HG03095 (cell line): ENCODE results near the gene GLB1L3.
A peak's percentile ranks its signal among the peaks of the same experiment; 100 is the strongest.
"Not testable (repeated sequence)": the region's sequence is repeated elsewhere in the genome, so short reads cannot be mapped to it uniquely, and the experiment has no call there.

Experiments used
- ATAC-seq: cut with Tn5 transposase; IDR thresholded peaks from one replicate; pipeline ENCODE4 v1.9.1; 2021; ENCODE audit warnings: moderate library complexity; ENCODE audit not compliant: unreplicated experiment

GLB1L3 gene

GRCh38 chr11:134250246-134250645 is 25.9 kb upstream of the GLB1L3 start:
- no peak for ATAC-seq

DNA sequence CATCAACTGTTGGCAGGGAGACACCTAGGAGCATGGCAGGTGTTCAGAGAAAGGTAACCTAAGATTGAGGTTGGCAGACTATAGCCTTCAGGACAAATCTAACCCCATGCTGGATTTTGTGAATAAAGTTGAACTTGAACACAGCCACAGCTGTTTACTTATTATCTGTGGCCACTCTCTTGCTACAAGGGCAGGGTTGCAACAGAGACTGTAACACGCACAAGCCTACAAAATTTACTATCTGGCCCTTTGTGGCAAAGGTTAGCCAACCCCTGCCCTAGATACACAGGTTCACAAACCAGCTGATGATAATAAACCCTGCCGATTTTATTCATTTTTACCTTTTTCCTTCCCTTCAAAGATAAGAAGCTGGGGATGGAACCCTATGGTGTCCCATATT is 25.5 kb upstream of the GLB1L3 start:
- ATAC-seq: no peak

GRCh38 chr11:134252346-134253187 is 23.6 kb upstream of the GLB1L3 start:
- ATAC-seq: peak; percentile 20

GRCh38 chr11:134253188-134253993 is 22.8 kb upstream of the GLB1L3 start, which contains the start of the genes ACAD8 and THYN1:
Gene ACAD8, plus strand, starts transcription at chr11:134253568. Its CDS starts 33 bp downstream, at chr11:134253601.
Gene THYN1, minus strand, starts transcription at chr11:134253352. Its CDS starts 470 bp downstream, at chr11:134252882.
- ATAC-seq: peak; percentile 98

GRCh38 chr11:134254433-134255183 is 21.6 kb upstream of the GLB1L3 start:
- no peak for ATAC-seq

DNA sequence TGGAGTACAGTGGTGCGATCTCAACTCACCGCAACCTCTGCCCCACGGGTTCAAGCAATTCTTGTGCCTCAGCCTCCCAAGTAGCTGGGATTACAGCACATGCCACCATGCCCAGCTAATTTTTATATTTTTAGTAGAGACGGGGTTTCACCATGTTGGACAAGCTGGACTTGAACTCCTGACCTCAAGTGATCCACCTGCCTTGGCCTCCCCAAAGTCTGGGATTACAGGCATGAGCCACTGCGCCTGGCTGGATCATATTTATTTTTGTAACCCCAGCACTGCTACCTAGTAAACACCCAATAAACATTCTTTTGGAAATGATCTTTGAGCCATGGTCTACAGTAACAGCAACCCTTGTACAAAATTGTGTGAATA is 21.0 kb upstream of the GLB1L3 start:
- not testable (repeated sequence) for ATAC-seq

DNA sequence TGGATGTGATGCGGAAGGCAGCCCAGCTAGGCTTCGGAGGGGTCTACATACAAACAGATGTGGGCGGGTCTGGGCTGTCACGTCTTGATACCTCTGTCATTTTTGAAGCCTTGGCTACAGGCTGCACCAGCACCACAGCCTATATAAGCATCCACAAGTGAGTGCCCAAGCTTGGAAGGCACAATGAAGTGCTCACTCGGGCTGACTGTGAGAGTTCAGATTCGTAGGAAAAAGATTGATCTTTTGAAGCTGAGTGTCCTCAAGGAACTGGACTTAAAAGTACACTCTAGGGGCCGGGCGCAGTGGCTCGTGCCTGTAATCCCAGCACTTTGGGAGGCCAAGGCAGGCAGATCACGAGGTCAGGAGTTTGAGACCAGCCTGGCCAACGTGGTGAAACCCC is 19.1 kb upstream of the GLB1L3 start:
- ATAC-seq: no peak

DNA sequence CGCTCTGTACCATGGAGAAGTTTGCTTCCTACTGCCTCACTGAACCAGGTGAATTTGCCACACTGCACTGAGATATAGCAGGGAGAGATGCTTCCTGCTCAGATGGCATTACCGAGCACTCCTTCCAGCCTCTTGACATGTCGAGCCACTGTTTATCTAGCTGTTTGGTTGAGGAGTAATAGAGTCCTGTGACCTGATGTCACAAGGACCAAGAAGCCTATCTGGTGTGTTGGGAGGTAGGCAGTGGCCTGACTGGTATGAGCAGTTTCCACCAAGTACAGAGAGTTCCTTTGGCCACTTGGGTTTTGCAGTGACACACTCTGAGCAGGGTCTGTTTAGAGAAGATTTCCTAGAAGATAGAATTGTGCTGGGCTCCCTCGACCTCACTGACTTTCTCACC is 17.6 kb upstream of the GLB1L3 start:
- ATAC-seq: no peak

DNA sequence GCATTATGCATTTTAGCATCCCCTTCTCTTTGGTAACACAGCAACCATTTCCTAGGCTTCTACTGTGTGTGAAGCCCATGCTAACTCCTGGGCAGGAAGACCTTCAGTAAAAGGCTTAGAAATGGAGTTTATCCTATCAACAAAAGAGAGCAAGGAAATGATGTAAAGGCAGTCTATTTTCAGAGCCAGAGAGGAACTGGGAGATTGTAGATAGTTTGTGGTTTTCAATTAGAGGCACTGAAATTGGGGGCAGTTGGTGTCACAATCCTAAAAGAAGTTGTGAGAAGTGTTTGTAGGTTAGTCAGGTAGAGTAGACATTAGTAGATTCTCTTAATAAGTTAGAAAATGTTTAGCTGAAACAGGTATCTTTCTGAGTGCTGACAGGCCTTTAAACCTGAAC is 15.7 kb upstream of the GLB1L3 start:
- ATAC-seq: no peak

DNA sequence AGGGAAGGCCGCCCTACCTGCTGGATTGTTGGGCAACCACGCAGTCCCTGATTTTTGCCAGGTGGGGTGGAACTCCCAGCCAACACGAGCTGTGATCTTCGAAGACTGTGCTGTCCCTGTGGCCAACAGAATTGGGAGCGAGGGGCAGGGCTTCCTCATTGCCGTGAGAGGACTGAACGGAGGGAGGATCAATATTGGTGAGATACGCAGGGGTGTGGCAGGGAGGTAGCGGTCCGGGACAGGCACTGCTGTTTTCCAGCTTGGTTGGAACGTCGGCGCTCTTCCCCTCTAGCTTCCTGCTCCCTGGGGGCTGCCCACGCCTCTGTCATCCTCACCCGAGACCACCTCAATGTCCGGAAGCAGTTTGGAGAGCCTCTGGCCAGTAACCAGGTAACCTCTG is 15.2 kb upstream of the GLB1L3 start:
- ATAC-seq: no peak

DNA sequence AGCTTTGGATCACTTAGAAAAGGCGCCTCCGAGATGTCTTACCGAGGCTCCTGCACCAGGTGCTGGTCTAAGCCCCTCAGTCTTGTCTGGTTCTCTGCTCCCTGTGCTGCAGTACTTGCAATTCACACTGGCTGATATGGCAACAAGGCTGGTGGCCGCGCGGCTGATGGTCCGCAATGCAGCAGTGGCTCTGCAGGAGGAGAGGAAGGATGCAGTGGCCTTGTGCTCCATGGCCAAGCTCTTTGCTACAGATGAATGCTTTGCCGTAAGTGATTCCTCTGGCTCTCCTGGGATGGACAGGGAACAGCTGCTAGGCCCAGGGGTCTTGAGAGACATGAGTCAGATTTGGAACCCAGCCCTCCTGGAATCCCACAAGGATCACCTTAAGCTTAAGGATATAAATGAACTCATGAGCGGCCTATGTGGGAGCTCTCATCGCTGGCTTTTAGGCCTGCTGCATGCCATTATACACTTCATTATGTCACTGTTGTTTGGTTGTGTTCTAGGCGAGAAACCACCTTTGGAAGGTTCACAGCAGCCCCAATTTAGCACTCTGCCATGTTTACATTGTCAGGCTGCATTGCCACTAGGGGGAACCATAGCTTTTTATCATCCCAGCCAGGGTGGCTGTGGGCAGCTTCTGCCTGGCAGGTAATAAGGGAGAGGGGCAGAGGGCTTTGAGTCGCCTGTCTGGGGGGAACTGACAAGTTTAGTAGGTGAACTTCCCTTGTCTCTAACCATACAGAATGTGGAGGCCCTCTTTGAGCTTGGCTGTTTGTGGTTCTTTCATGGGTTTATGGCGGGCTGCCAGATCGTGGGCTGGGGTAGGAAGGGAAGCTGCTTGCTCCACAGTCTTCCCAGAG is 14.3 kb upstream of the GLB1L3 start:
- ATAC-seq: no peak

DNA sequence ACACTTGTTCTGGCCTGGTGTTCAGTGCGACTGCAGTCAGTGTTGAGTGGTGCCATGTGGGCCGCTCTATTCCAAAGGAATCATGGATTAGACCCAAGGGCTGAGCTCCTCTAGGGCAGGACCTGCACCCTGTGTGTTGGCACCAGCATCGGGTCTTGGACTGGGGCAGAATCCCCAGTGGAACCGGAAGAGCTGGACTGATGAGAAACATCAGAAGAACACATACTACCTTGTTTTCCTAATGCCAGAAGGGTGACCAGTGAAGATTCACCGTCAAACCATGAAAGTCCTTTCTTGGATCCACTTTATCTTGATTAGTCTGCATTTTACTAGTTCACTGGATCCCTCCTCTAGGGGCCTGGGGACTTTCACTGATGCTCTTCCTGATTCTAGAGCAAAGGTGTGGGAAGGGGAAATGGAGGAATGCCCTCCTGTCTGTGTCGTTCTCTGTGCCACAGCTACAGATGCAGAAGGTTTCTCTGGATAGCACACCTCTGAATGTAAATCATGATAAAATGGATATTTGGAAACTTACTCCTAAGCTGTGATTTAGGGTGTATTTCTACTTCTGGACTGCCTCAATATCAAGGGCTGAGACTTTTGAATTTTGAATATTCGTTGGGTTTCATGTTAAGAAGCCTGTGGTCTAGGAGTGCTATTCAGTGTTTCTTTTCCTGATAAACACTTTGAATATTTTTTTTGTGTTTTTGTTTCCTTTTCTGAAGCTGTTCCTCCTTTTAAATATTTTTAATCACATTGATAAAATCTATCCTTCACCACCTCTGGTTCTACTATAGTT is 11.0 kb upstream of the GLB1L3 start:
- no peak for ATAC-seq

DNA sequence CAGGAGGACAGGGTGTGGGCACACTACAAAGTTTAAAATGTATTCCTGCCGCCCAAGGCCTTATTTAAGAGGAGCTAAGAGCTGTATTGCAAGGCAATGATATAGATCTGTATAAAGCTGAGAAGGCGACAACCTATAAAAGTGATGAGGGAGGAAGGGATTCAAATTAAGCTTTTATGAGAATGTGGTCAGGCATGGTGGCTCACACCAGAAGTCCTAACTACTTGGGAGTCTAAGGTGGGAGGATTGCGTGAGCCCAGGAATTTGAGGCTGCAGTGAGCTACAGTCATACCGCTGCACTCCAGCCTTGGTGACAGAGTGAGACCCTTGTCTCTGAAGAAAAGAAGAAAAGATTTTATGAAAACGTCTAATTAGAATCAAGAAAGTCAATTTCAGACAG is 9.7 kb upstream of the GLB1L3 start:
- no peak for ATAC-seq

GRCh38 chr11:134266841-134267251 is 9.3 kb upstream of the GLB1L3 start:
- ATAC-seq: no peak

DNA sequence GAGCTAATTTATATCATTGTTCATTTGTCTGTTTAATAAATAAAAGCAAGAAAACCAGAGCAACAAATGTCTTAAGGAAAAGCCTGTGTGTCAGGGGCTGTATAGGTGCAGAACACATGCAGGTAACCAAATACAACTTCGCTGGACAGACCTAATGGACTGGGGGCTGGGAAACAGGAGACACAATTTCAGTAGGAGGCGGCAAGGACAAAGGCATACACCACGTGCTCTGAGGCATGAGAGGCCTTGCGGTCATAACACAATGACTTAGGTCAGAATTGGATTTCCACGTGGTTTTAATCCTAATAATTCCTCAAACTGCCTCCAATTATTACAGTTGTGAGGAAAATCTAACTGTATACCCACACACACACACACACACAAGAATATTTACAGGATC is 8.7 kb upstream of the GLB1L3 start:
- no peak for ATAC-seq

GRCh38 chr11:134267966-134268365 is 8.2 kb upstream of the GLB1L3 start:
- ATAC-seq: no peak

DNA sequence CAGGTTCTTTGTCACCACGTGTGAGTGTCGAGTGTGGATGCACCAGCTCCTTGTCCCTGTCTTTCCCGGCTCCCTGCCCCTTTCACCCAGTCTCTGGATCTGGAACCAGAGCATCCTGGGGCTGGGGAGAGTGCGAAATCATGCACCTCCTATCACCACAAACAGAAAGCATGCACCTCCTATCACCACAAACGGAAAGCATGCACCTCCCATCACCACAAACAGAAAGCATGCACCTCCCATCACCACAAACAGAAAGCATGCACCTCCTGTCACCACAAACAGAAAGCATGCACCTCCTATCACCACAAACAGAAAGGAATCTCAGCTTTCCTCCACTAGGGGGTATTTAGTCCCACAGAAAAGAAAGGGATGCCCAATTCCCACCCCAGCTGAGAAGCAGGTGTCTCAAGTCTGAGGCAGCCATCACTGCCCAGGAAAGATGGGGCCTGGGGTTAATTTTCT is 5.9 kb upstream of the GLB1L3 start:
- ATAC-seq: no peak

DNA sequence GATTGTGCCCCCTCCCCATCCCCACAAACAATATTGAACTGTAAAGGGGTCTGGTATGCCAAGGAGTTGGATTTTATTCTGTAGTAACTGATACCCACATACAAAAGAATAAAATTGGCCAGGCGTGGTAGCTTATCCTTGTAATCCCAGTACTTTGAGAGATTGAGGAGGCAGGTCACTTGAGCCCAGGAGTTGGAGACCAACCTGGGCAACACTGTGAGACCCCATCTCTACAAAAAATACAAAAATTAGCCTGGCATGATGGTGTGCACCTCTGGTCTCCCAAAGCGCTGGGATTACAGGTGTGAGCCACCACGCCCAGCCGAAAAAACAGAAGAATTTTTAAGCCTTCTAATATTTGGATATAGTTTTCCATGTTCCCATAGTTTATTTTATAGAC is 4.2 kb upstream of the GLB1L3 start:
- no peak for ATAC-seq
